Panc1 (cell line): ENCODE data around the gene NCBP2. TPM values are rescaled to one million over a fixed set of nuclear protein-coding genes. Genes with fewer than 3 reads are reported as not detected.

ENCODE experiments used
- ATAC-seq: fragments of 200-7000 bp; cut with Tn5 transposase; 2 replicates; pipeline ENCODE4 v1.9.1; 2020; ENCODE audit warnings: mild to moderate bottlenecking, moderate library complexity
- BruUV-seq: library from RNA; stranded (reverse); fragments of 400-500 nt; replicated peaks from 2 replicates; lab custom pipeline; 2021; lab: Mats Ljungman, UMichigan
- CTCF ChIA-PET: fragments of 300-600 bp; sonication (Branson Sonifier 250); formaldehyde crosslinking; loops from one replicate; lab custom pipeline; 2022; ENCODE audit warnings: antibody characterized with exemption; lab: Charles Lee
- POLR2A ChIA-PET: fragments of 300-600 bp; sonication (Branson Sonifier 250); formaldehyde crosslinking; loops from one replicate; lab custom pipeline; 2022; ENCODE audit warnings: antibody characterized with exemption; lab: Charles Lee
- DNase-seq: peaks from one replicate; pipeline ENCODE4 v3.0.0-alpha.2; 2010; ENCODE audit warnings: low read depth, low spot score
- H3K27ac ChIP-seq: 2 replicates; pipeline ENCODE4 v1.5.1; 2011; ENCODE audit warnings: mild to moderate bottlenecking, low read length, inconsistent platforms
- H3K27me3 ChIP-seq: fragments of 200-500 bp; sonication (Bioruptor generic); 2 replicates; pipeline ENCODE4 v1.6.0; 2014; ENCODE audit warnings: low read length, inconsistent platforms; ENCODE audit not compliant: control insufficient read depth, insufficient read depth
- H3K36me3 ChIP-seq: fragments of 200-500 bp; sonication (Bioruptor generic); 2 replicates; pipeline ENCODE4 v1.5.1; 2014; ENCODE audit warnings: inconsistent platforms, mild to moderate bottlenecking, low read length, moderate library complexity; ENCODE audit not compliant: control insufficient read depth, insufficient read depth
- H3K4me1 ChIP-seq: 2 replicates; pipeline ENCODE4 v1.5.1; 2011; ENCODE audit warnings: inconsistent platforms, mild to moderate bottlenecking, low read length, moderate library complexity; ENCODE audit not compliant: control insufficient read depth, insufficient read depth
- H3K4me3 ChIP-seq, 2 experiments: 2 replicates each; pipeline ENCODE4 v1.5.1; 2011 to 2012; ENCODE audit warnings: low read depth in 2 of 2, low read length in 2 of 2, mild to moderate bottlenecking in 2 of 2, inconsistent platforms in 1 of 2, moderate library complexity in 1 of 2
- H3K9me3 ChIP-seq: fragments of 200-500 bp; sonication (Bioruptor generic); 2 replicates; pipeline ENCODE4 v1.5.1; 2014; ENCODE audit warnings: low read depth, mild to moderate bottlenecking, inconsistent platforms, low read length, moderate library complexity; ENCODE audit not compliant: control insufficient read depth, insufficient read depth
- CTCF ChIP-seq: fragments of 450-650 bp; IDR thresholded peaks from 2 replicates; pipeline ENCODE4 v1.5.1; 2017; ENCODE audit warnings: mild to moderate bottlenecking
- POLR2AphosphoS5 ChIP-seq: IDR thresholded peaks from 2 replicates; pipeline ENCODE4 v1.6.1; 2012; ENCODE audit warnings: mild to moderate bottlenecking, low read depth, low read length, moderate library complexity
- REST ChIP-seq, 2 experiments: IDR thresholded peaks; 2 replicates each; pipeline ENCODE4 v1.6.1; 2011 to 2012; ENCODE audit warnings: low read depth in 2 of 2, control low read depth in 1 of 2, low read length in 1 of 2, mild to moderate bottlenecking in 1 of 2, moderate library complexity in 1 of 2; ENCODE audit not compliant: insufficient read depth in 1 of 2
- SIN3A ChIP-seq: IDR thresholded peaks from 2 replicates; pipeline ENCODE4 v1.6.1; 2012; ENCODE audit warnings: low read depth, mild to moderate bottlenecking, low read length, moderate library complexity, borderline replicate concordance; ENCODE audit not compliant: insufficient read depth
- TCF7L2 ChIP-seq: IDR thresholded peaks from 2 replicates; pipeline ENCODE4 v1.6.1; 2011; ENCODE audit warnings: mild to moderate bottlenecking, low read depth, low read length, inconsistent platforms
- in situ Hi-C: cut with HindIII; loops from 2 replicates; pipeline ENCODE4 v1.10.0; 2016; ENCODE audit warnings: low sequenced_read_pairs, low pct_unique_long_range_greater_than_20kb
- intact Hi-C: fragments of 100-400 bp; cut with micrococcal nuclease; formaldehyde crosslinking; loops from one replicate; pipeline ENCODE4 v1.10.0; 2022; ENCODE audit not compliant: unreplicated experiment
- total RNA-seq: library from RNA; stranded (reverse); gene quantifications from one replicate; pipeline ENCODE4 v1.2.1, GENCODE V29; 2021; ENCODE audit not compliant: unreplicated experiment

NCBP2 gene
- total RNA-seq, 1 experiment from 2014 or later = 122 TPM

GRCh38 chr3:196975349-196975748 lies 33.0 kb upstream of the NCBP2 start:
- ChIA-PET POLR2A (no interaction called here), CTCF (interaction anchor here (1.8 kb wide), 1 partner anchor 54 kb away, joined by 6 read pairs; the partner anchor contains the start of gene MELTF)
- no peak overlapping the region for H3K27ac ChIP-seq
- in situ Hi-C loops = no loop called here
- intact Hi-C loops = loop anchor here (10.0 kb wide), 1 partner anchor 451 kb away; no protein-coding TSS in a partner anchor
- BruUV-seq = no TSS peak
- H3K4me3 ChIP-seq = no peak overlapping the region
- no peaks in the 10 kb centered on the region for H3K27me3 ChIP-seq
- no peaks in the 10 kb centered on the region for H3K36me3 ChIP-seq
- H3K4me1 ChIP-seq = peaks cover under 1% of the 10 kb centered on the region; the same call in 1 of the 2 replicates
- DNase-seq = no peak
- ATAC-seq = no peak
- H3K9me3 ChIP-seq = no peaks in the 10 kb centered on the region
- TF ChIP-seq POLR2AphosphoS5 = no peak
- TF ChIP-seq REST (IDR thresholded peaks at IDR 0.05; ENCODE audit: insufficient read depth in 1 of 2, low read depth in 2 of 2, low read length in 1 of 2) = no peak
- no peak for TF ChIP-seq SIN3A
- no peak for TF ChIP-seq CTCF
- TF ChIP-seq TCF7L2 = no peak

- no peak overlapping the region for H3K4me3 ChIP-seq
- H3K27ac ChIP-seq = no peak overlapping the region
- no peak for TF ChIP-seq SIN3A
- no peak for TF ChIP-seq POLR2AphosphoS5
- no peak for TF ChIP-seq CTCF
- TF ChIP-seq TCF7L2 = no peak
- TF ChIP-seq REST (IDR thresholded peaks at IDR 0.05; ENCODE audit: insufficient read depth in 1 of 2, low read depth in 2 of 2, low read length in 1 of 2) = no peak
- no peaks in the 10 kb centered on the region for H3K9me3 ChIP-seq
- in situ Hi-C loops (no loop called here), intact Hi-C loops (loop anchor here (10.0 kb wide), 1 partner anchor 450 kb away; no protein-coding TSS in a partner anchor)
- peaks cover 5% of the 10 kb centered on the region for H3K4me1 ChIP-seq
- BruUV-seq = no TSS peak
- ChIA-PET CTCF (interaction anchor here (1.8 kb wide), 1 partner anchor 55 kb away, joined by 6 read pairs; the partner anchor contains the start of gene MELTF), POLR2A (interaction anchor here (0.6 to 0.7 kb wide), 2 partner anchors 16 to 550 kb away, joined by 5 to 16 read pairs; no protein-coding TSS in a partner anchor)
- H3K27me3 ChIP-seq = no peaks in the 10 kb centered on the region
- no peaks in the 10 kb centered on the region for H3K36me3 ChIP-seq
- DNase-seq = no peak
- ATAC-seq = no peak
Observed at GRCh38 chr3:196974661-196975060, 32.3 kb upstream of the NCBP2 start.
